Bronchus fibroblast of lung (primary cell): Measurements from ENCODE around the gene LRGUK. TPM values are rescaled to one million over a fixed set of nuclear protein-coding genes. Genes with fewer than 3 reads are reported as not detected.

Experiments
- total RNA-seq: library from RNA; depleted of rRNA; stranded (reverse); fragments of >200 nt; gene quantifications from 2 replicates; pipeline ENCODE4 v1.2.3, GENCODE V29; 2015

Gene LRGUK
- total RNA-seq, result under 0.01 TPM in 1 of 2 replicates, not detected in the other

GRCh38 chr7:134126966-134127848 lies at the start of gene LRGUK:
TSS of gene LRGUK (plus strand) at chr7:134127340. CDS start at chr7:134127368, 28 bp downstream.

Other genes starting within 250 kb of the LRGUK start
- 10.9 and 11.9 TPM in 2 replicates for gene SLC35B4, start 189.6 kb downstream of the LRGUK start, total RNA-seq